H9 (cell line): ENCODE measurements around the gene AIG1. TPM values are rescaled to one million over a fixed set of nuclear protein-coding genes. Genes with fewer than 3 reads are reported as not detected.

Experiments
- DNase-seq: peaks from one replicate; pipeline ENCODE4 v3.0.0-alpha.2; 2017
- H2AFZ ChIP-seq: one replicate; pipeline ENCODE4 v1.6.1; 2013; ENCODE audit warnings: mild to moderate bottlenecking, low read length, control low read depth, moderate library complexity
- H2AK5ac ChIP-seq: 2 replicates; pipeline ENCODE4 v1.6.1; 2013; ENCODE audit warnings: low read length, control low read depth, mixed read lengths; ENCODE audit not compliant: insufficient read length
- H2BK120ac ChIP-seq: one replicate; pipeline ENCODE4 v1.6.1; 2013; ENCODE audit warnings: low read depth, mild to moderate bottlenecking, low read length, control low read depth, inconsistent platforms; ENCODE audit not compliant: poor library complexity, severe bottlenecking
- H2BK12ac ChIP-seq: 2 replicates; pipeline ENCODE4 v1.6.1; 2013; ENCODE audit warnings: low read length, control low read depth, mixed read lengths, low read depth; ENCODE audit not compliant: insufficient read length
- H2BK15ac ChIP-seq: 2 replicates; pipeline ENCODE4 v1.6.1; 2013; ENCODE audit warnings: low read depth, low read length, control low read depth
- H2BK20ac ChIP-seq: one replicate; pipeline ENCODE4 v1.6.1; 2013; ENCODE audit warnings: low read depth, mild to moderate bottlenecking, low read length, control low read depth, inconsistent platforms; ENCODE audit not compliant: poor library complexity, severe bottlenecking
- H2BK5ac ChIP-seq: 2 replicates; pipeline ENCODE4 v1.6.1; 2013; ENCODE audit warnings: low read length, control low read depth, mixed read lengths; ENCODE audit not compliant: insufficient read length
- H3K14ac ChIP-seq: 2 replicates; pipeline ENCODE4 v1.6.1; 2013; ENCODE audit warnings: low read length, control low read depth; ENCODE audit not compliant: insufficient read depth
- H3K18ac ChIP-seq: 2 replicates; pipeline ENCODE4 v1.6.1; 2013; ENCODE audit warnings: low read depth, mild to moderate bottlenecking, mixed read lengths, low read length, control low read depth; ENCODE audit not compliant: insufficient read length
- H3K23ac ChIP-seq: 2 replicates; pipeline ENCODE4 v1.6.1; 2013; ENCODE audit warnings: low read length, control low read depth, mixed read lengths, low read depth; ENCODE audit not compliant: insufficient read length
- H3K23me2 ChIP-seq: 2 replicates; pipeline ENCODE4 v1.6.1; 2013; ENCODE audit warnings: low read depth, mild to moderate bottlenecking, mixed read lengths, low read length, control low read depth; ENCODE audit not compliant: insufficient read length, poor library complexity, severe bottlenecking
- H3K27ac ChIP-seq: 2 replicates; pipeline ENCODE4 v1.5.1; 2013; ENCODE audit warnings: low read length, control low read depth, mixed read lengths, low read depth; ENCODE audit not compliant: insufficient read length
- H3K27me3 ChIP-seq: 2 replicates; pipeline ENCODE4 v1.6.1; 2013; ENCODE audit warnings: low read length, control low read depth, inconsistent platforms; ENCODE audit not compliant: insufficient read depth
- H3K4ac ChIP-seq: 2 replicates; pipeline ENCODE4 v1.6.1; 2013; ENCODE audit warnings: low read depth, mild to moderate bottlenecking, control low read depth, inconsistent platforms, low read length, moderate library complexity
- H3K4me1 ChIP-seq: 2 replicates; pipeline ENCODE4 v1.6.1; 2013; ENCODE audit warnings: low read length, control low read depth, inconsistent platforms; ENCODE audit not compliant: insufficient read depth
- H3K4me2 ChIP-seq: 2 replicates; pipeline ENCODE4 v1.6.1; 2013; ENCODE audit warnings: low read length, control low read depth, mixed read lengths; ENCODE audit not compliant: insufficient read length, insufficient read depth
- H3K56ac ChIP-seq: 2 replicates; pipeline ENCODE4 v1.6.1; 2013; ENCODE audit warnings: low read depth, mild to moderate bottlenecking, mixed read lengths, low read length, control low read depth; ENCODE audit not compliant: insufficient read length
- H3K79me1 ChIP-seq: 2 replicates; pipeline ENCODE4 v1.6.1; 2013; ENCODE audit warnings: low read depth, mild to moderate bottlenecking, moderate library complexity, low read length, control low read depth, inconsistent platforms; ENCODE audit not compliant: insufficient read depth, poor library complexity, severe bottlenecking
- H3K79me2 ChIP-seq: 2 replicates; pipeline ENCODE4 v1.6.1; 2013; ENCODE audit warnings: low read length, control low read depth, inconsistent platforms; ENCODE audit not compliant: insufficient read depth
- H3K9ac ChIP-seq: 2 replicates; pipeline ENCODE4 v1.6.1; 2013; ENCODE audit warnings: low read length, control low read depth, mixed read lengths; ENCODE audit not compliant: insufficient read length; ENCODE audit errors: extremely low read depth
- H3K9me3 ChIP-seq: one replicate; pipeline ENCODE4 v1.6.1; 2013; ENCODE audit warnings: low read depth, low read length, inconsistent platforms; ENCODE audit not compliant: control insufficient read depth
- H3T11ph ChIP-seq: one replicate; pipeline ENCODE4 v1.6.1; 2013; ENCODE audit warnings: mild to moderate bottlenecking, low read length, control low read depth, inconsistent platforms
- H4K20me1 ChIP-seq: one replicate; pipeline ENCODE4 v1.6.1; 2013; ENCODE audit not compliant: control insufficient read depth, insufficient read length, insufficient read depth
- H4K5ac ChIP-seq: 2 replicates; pipeline ENCODE4 v1.6.1; 2013; ENCODE audit warnings: low read depth, mild to moderate bottlenecking, mixed read lengths, low read length, control low read depth; ENCODE audit not compliant: insufficient read length
- H4K8ac ChIP-seq: replicated peaks from 2 replicates; pipeline ENCODE4 v1.6.1; 2013; ENCODE audit warnings: low read length, control low read depth, mixed read lengths, low read depth; ENCODE audit not compliant: insufficient read length
- H4K91ac ChIP-seq: 2 replicates; pipeline ENCODE4 v1.6.1; 2013; ENCODE audit warnings: low read depth, mild to moderate bottlenecking, moderate library complexity, mixed read lengths, low read length, control low read depth; ENCODE audit not compliant: insufficient read length
- H3K27ac Mint-ChIP-seq, 3 experiments: 2 replicates in 2 of 3; 3 replicates in 1 of 3; pipeline ENCODE4 v1.8.0; 2020 to 2021; ENCODE audit warnings: mixed read lengths in 3 of 3, mild to moderate bottlenecking in 1 of 3, moderate library complexity in 1 of 3
- H3K27me3 Mint-ChIP-seq: 2 replicates; pipeline ENCODE4 v1.8.0; 2021; ENCODE audit warnings: low read depth, mild to moderate bottlenecking, moderate library complexity, mixed read lengths
- H3K36me3 Mint-ChIP-seq, 3 experiments: 2 replicates in 2 of 3; 3 replicates in 1 of 3; pipeline ENCODE4 v1.8.0; 2020 to 2021; ENCODE audit warnings: low read depth in 3 of 3, mixed read lengths in 3 of 3; ENCODE audit not compliant: insufficient read depth in 1 of 3
- H3K4me1 Mint-ChIP-seq, 2 experiments: 2 replicates each; pipeline ENCODE4 v1.8.0; 2020; ENCODE audit warnings: mixed read lengths in 2 of 2
- H3K4me3 Mint-ChIP-seq, 2 experiments: 2 replicates in 1 of 2; 3 replicates in 1 of 2; pipeline ENCODE4 v1.8.0; 2020 to 2021; ENCODE audit warnings: mild to moderate bottlenecking in 2 of 2, mixed read lengths in 2 of 2, moderate library complexity in 1 of 2
- H3K9me3 Mint-ChIP-seq, 2 experiments: 2 replicates in 1 of 2; 3 replicates in 1 of 2; pipeline ENCODE4 v1.8.0; 2020; ENCODE audit warnings: mild to moderate bottlenecking in 2 of 2, mixed read lengths in 2 of 2, moderate library complexity in 1 of 2
- WGBS: extraction: QIAGEN DNeasy Blood & Tissue Kit; methylation state at CpG from one replicate; pipeline ENCODE4 v1.1.7; 2013; ENCODE audit warnings: missing lambda C conversion rate, low lambda C conversion rate, mixed read lengths; ENCODE audit not compliant: insufficient read length; ENCODE audit errors: extremely low coverage; 5-methylcytosine and 5-hydroxymethylcytosine counted together
- total RNA-seq: library from RNA; stranded (reverse); gene quantifications from 2 replicates; pipeline ENCODE4 v1.2.1, GENCODE V29; 2021
- TF ChIP-seq, protein P1 (sequence below): fragments of 200-600 bp; sonication (generic); conservative IDR thresholded peaks from 3 replicates; pipeline ENCODE4 v1.8.0; 2021; ENCODE audit warnings: antibody characterized with exemption, mild to moderate bottlenecking

Gene AIG1
- total RNA-seq, 1 experiment from 2014 or later: 44.6 TPM

GRCh38 chr6:143125455-143125854 lies 64.8 kb downstream of the AIG1 start:
- H3K9ac ChIP-seq: no peak overlapping the region
- no peak overlapping the region for H2BK5ac ChIP-seq
- H3K56ac ChIP-seq: no peak overlapping the region
- no peak overlapping the region for H2AK5ac ChIP-seq
- TF ChIP-seq, protein P1, sequence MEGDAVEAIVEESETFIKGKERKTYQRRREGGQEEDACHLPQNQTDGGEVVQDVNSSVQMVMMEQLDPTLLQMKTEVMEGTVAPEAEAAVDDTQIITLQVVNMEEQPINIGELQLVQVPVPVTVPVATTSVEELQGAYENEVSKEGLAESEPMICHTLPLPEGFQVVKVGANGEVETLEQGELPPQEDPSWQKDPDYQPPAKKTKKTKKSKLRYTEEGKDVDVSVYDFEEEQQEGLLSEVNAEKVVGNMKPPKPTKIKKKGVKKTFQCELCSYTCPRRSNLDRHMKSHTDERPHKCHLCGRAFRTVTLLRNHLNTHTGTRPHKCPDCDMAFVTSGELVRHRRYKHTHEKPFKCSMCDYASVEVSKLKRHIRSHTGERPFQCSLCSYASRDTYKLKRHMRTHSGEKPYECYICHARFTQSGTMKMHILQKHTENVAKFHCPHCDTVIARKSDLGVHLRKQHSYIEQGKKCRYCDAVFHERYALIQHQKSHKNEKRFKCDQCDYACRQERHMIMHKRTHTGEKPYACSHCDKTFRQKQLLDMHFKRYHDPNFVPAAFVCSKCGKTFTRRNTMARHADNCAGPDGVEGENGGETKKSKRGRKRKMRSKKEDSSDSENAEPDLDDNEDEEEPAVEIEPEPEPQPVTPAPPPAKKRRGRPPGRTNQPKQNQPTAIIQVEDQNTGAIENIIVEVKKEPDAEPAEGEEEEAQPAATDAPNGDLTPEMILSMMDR: no peak
- H3K23ac ChIP-seq: no peak overlapping the region
- no peak overlapping the region for H3K27ac ChIP-seq
- H3K18ac ChIP-seq: no peak overlapping the region
- H4K8ac ChIP-seq: no peak overlapping the region
- H3K4ac ChIP-seq: no peak overlapping the region
- Mint-ChIP-seq H3K36me3 (peaks cover 16 to 49% (median 34%) of the 10 kb centered on the region in 3 experiments), H3K4me1 (peaks cover 4% of the 10 kb centered on the region in 2 experiments; a peak in 2 of 4 replicates), H3K27ac (no peak overlapping the region), H3K4me3 (no peak overlapping the region), H3K27me3 (no peaks in the 10 kb centered on the region), H3K9me3 (peaks cover 10 to 17% of the 10 kb centered on the region in 2 experiments)
- H3K79me2 ChIP-seq: no peaks in the 10 kb centered on the region
- H3K4me2 ChIP-seq: no peak overlapping the region
- no peak overlapping the region for H2AFZ ChIP-seq
- H3K4me1 ChIP-seq: no peaks in the 10 kb centered on the region
- H2BK20ac ChIP-seq: no peak overlapping the region
- no peak overlapping the region for H3K14ac ChIP-seq
- no peak overlapping the region for H2BK120ac ChIP-seq
- H2BK15ac ChIP-seq: no peak overlapping the region
- H4K91ac ChIP-seq: no peak overlapping the region
- no peak overlapping the region for H2BK12ac ChIP-seq
- H3K27me3 ChIP-seq: no peaks in the 10 kb centered on the region
- no CpG with 5 or more reads among the region's 3 CpGs for WGBS
- H3T11ph ChIP-seq: no peak overlapping the region
- no peak for DNase-seq
- H3K79me1 ChIP-seq: no peaks in the 10 kb centered on the region
- no peaks in the 10 kb centered on the region for H3K9me3 ChIP-seq
- H3K23me2 ChIP-seq: no peaks in the 10 kb centered on the region
- H4K5ac ChIP-seq: no peak overlapping the region
- no peaks in the 10 kb centered on the region for H4K20me1 ChIP-seq
